ENCODE measurements around the gene SLC4A9. TPM values are rescaled to one million over a fixed set of nuclear protein-coding genes. Genes with fewer than 3 reads are reported as not detected.

Gene SLC4A9
- total RNA-seq, 4 donors from 2014 or later, result 0.12 to 0.74 (median 0.19) TPM; not detected in 1

GRCh38 chr5:140361901-140362300 lies 1.9 kb downstream of the SLC4A9 start:
- TF ChIP-seq CTCF (IDR thresholded peaks at IDR 0.05), result no peak
- DNase-seq (ENCODE audit: low spot score) (no peak), ATAC-seq (ENCODE audit: low FRiP score) (no peak)

DNA sequence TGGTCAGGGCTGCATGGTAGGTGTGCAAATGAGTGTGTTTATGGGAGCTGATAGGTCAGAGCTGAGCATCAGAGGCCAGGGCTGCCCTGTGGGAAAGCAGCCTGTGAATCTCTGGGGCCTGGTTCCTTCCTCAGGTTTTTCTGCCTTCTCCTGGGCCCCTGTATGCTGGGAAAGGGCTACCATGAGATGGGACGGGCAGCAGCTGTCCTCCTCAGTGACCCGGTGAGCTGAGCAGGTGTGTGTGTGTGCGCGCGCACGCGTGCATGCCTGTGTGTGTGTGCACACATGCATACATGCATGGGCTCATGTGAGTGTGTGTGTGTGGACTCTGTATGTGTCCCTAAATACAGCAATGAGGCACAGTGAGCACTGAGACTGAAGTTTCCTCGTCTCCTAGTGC lies 2.3 kb downstream of the SLC4A9 start:
- DNase-seq (ENCODE audit: low spot score) (no peak), ATAC-seq (ENCODE audit: low FRiP score) (no peak)
- TF ChIP-seq CTCF (IDR thresholded peaks at IDR 0.05), result no peak

DNA sequence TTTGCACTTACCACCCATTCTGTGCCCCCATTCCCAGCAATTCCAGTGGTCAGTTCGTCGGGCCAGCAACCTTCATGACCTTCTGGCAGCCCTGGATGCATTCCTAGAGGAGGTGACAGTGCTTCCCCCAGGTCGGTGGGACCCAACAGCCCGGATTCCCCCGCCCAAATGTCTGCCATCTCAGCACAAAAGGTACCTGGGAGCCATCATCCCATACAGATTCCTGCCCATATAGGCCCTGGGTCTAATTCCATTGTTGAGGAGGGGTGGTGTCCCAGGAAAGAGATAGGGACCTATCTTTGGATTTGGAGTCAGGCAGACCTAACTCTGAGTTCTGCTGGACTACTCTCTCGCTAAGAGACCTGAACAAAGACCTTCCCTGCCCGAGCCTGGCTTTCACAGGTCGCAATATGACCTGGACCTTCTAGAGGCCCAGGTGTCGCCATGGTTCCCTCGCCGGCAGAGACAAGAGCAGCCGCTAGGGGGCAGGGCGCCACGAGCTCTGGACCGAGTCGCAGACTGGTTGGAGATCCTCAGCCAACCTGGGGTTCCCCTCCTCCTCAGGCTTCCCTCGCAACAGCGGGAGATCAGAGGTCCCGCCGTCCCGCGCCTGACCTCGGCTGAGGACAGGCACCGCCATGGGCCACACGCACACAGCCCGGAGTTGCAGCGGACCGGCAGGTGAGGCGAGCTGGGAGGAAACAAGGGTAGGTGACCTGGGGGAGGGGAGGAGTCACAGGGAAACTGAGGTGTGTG lies 3.1 kb downstream of the SLC4A9 start:
- DNase-seq (ENCODE audit: low spot score) (peak; percentile 61), ATAC-seq (ENCODE audit: low FRiP score) (peak; percentile 65)
- TF ChIP-seq CTCF (IDR thresholded peaks at IDR 0.05), result peak in 1 of 3 donors; percentile 41

DNA sequence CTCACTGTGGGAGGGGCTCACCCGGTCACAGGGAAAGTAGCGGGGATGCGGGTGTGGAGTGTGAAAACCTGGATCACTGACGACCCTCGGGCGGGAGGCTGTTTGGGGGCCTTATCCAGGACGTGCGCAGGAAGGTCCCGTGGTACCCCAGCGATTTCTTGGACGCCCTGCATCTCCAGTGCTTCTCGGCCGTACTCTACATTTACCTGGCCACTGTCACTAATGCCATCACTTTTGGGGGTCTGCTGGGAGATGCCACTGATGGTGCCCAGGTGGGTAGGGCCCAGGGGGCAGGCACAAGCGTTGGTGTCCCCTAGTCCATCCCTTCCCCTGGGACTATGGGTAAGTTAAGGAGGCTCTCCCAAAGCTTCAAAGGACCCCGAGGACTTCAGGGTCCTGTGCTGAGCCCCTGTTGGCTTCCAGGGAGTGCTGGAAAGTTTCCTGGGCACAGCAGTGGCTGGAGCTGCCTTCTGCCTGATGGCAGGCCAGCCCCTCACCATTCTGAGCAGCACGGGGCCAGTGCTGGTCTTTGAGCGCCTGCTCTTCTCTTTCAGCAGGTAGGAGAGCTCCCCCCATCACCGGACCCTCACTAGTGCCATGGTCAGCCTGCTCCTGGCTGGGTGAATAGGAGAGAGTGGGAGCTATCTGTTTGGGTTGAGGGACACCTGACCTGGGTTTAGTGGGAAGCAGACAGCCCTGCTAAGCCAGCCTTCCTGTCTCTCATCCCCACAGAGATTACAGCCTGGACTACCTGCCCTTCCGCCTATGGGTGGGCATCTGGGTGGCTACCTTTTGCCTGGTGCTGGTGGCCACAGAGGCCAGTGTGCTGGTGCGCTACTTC lies 3.9 kb downstream of the SLC4A9 start:
- no peak for TF ChIP-seq CTCF (IDR thresholded peaks at IDR 0.05)
- DNase-seq (ENCODE audit: low spot score) (no peak), ATAC-seq (ENCODE audit: low FRiP score) (no peak)

- DNase-seq (ENCODE audit: low spot score) (no peak), ATAC-seq (ENCODE audit: low FRiP score) (no peak)
- no peak for TF ChIP-seq CTCF (IDR thresholded peaks at IDR 0.05)
These were observed 4.4 kb downstream of the SLC4A9 start for GRCh38 chr5:140364472-140364765.

DNA sequence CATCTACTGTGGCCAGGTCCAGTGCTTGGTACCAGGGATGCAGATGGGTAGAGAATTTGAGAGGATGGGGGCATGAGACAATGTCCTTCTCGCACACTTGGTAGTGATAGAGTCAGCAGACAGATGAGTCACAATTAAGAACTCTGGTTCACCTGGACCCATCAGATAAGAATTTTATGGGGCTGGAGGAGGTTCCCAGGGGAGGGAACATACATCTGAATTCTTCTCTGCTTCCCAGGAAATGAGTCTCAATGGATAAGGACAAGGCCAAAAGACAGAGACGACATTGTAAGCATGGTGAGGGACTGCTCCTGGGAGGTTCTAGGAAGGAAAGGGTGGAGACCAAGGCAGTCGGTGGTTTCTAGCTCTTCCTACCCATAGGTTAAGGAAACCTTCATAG lies 5.3 kb downstream of the SLC4A9 start:
- ATAC-seq (ENCODE audit: low FRiP score) (no peak), DNase-seq (ENCODE audit: low spot score) (no peak)
- no peak for TF ChIP-seq CTCF (IDR thresholded peaks at IDR 0.05)

DNA sequence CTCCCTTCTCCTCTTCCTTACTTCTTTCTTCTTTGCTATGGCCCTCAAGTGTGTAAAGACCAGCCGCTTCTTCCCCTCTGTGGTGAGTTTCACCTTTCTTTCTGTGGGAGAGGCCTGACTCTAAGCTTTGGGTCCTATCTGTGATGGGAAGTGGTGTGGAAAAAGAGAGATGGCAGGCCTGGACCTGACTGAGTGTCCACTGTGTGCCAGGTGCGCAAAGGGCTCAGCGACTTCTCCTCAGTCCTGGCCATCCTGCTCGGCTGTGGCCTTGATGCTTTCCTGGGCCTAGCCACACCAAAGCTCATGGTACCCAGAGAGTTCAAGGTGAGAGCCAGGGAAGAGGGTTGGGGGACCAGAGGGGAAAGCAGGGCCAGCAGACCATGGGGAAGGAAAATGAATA lies 5.9 kb downstream of the SLC4A9 start:
- no peak for TF ChIP-seq CTCF (IDR thresholded peaks at IDR 0.05)
- DNase-seq (ENCODE audit: low spot score) (no peak), ATAC-seq (ENCODE audit: low FRiP score) (no peak)

Data from omental fat pad (tissue), 4 donors.